K562 (cell line): Measurements from ENCODE around the gene MSANTD4. TPM values are rescaled to one million over a fixed set of nuclear protein-coding genes. Genes with fewer than 3 reads are reported as not detected.

ENCODE experiments used
- ATAC-seq: fragments of 200-7000 bp; cut with Tn5 transposase; 3 replicates; pipeline ENCODE4 v1.9.1; 2020; ENCODE audit warnings: moderate library complexity
- BruUV-seq: library from RNA; stranded (reverse); fragments of 400-500 nt; replicated peaks from 2 replicates; lab custom pipeline; 2021; lab: Mats Ljungman, UMichigan
- CTCF ChIA-PET: fragments of 300-600 bp; formaldehyde crosslinking; extraction: SDS; loops from one replicate; lab custom pipeline; 2021; ENCODE audit warnings: low intra/inter-chr PET ratio; lab: Yijun Ruan, JAX
- POLR2A ChIA-PET: fragments of 300-600, 350-650 bp; sonication (Branson Sonifier 250); formaldehyde crosslinking; extraction: SDS; loops from one replicate; lab custom pipeline; 2021; ENCODE audit warnings: antibody characterized with exemption, inconsistent platforms; lab: Yijun Ruan, JAX
- DNase-seq, 4 experiments: peaks; one replicate each; pipeline versions ENCODE4 v3.0.0 to v3.0.0-alpha.2; 2011 to 2018; ENCODE audit warnings: low spot score in 3 of 4, mixed read lengths in 3 of 4; ENCODE audit errors: extremely low read depth in 1 of 4
- FAIRE-seq: peaks from 2 replicates; lab custom pipeline; 2011; peaks lifted over from hg19 to GRCh38; lab: Jason Lieb, UNC
- H2AFZ ChIP-seq: 2 replicates; pipeline ENCODE4 v1.6.0; 2011; ENCODE audit warnings: low read depth, low read length, control low read depth, inconsistent platforms
- H3K27ac ChIP-seq: fragments of 200-600 bp; 3 replicates; pipeline ENCODE4 v1.8.0; 2011; ENCODE audit warnings: low read depth, mild to moderate bottlenecking, control low read depth, inconsistent platforms, low read length, moderate library complexity, mixed read lengths; ENCODE audit errors: extremely low read depth
- H3K27me3 ChIP-seq, 2 experiments: fragments of 300-600 bp in 1 of 2; 2 replicates in 1 of 2; 3 replicates in 1 of 2; pipeline versions ENCODE4 v1.6.0 to v1.8.0; 2011; ENCODE audit warnings: inconsistent platforms in 2 of 2, low read length in 2 of 2, mild to moderate bottlenecking in 1 of 2, mixed read lengths in 1 of 2, moderate library complexity in 1 of 2; ENCODE audit not compliant: control insufficient read depth in 2 of 2, insufficient read depth in 2 of 2
- H3K36me3 ChIP-seq: fragments of 300-600 bp; 3 replicates; pipeline ENCODE4 v1.8.0; 2011; ENCODE audit warnings: mild to moderate bottlenecking, low read length, inconsistent platforms; ENCODE audit not compliant: control insufficient read depth, insufficient read depth
- H3K4me1 ChIP-seq, 2 experiments: fragments of 200-600 bp in 1 of 2; replicated peaks in 1 of 2; 2 replicates in 1 of 2; 3 replicates in 1 of 2; pipeline versions ENCODE4 v1.5.1 to v1.8.0; 2011; ENCODE audit warnings: inconsistent platforms in 2 of 2, low read length in 2 of 2, mild to moderate bottlenecking in 1 of 2, mixed read lengths in 1 of 2, moderate library complexity in 1 of 2; ENCODE audit not compliant: control insufficient read depth in 2 of 2, insufficient read depth in 2 of 2
- H3K4me2 ChIP-seq: 2 replicates; pipeline ENCODE4 v1.6.1; 2011; ENCODE audit warnings: low read length, control low read depth, inconsistent platforms, mixed read lengths; ENCODE audit not compliant: insufficient read depth
- H3K4me3 ChIP-seq: fragments of 200-600 bp; sonication (generic), shearing (Covaris generic); 2 replicates; pipeline ENCODE4 v1.5.1; 2016; ENCODE audit warnings: control low read depth, inconsistent platforms
- H3K79me2 ChIP-seq: fragments of 200-600 bp; 3 replicates; pipeline ENCODE4 v1.8.0; 2011; ENCODE audit warnings: low read length, inconsistent platforms; ENCODE audit not compliant: control insufficient read depth, insufficient read depth
- H3K9ac ChIP-seq, 2 experiments: 2 replicates each; pipeline versions ENCODE4 v1.6.0 to v1.6.1; 2011; ENCODE audit warnings: low read depth in 2 of 2, low read length in 2 of 2, control low read depth in 1 of 2, inconsistent platforms in 1 of 2, mild to moderate bottlenecking in 1 of 2, mixed read lengths in 1 of 2; ENCODE audit not compliant: insufficient read depth in 1 of 2
- H3K9me1 ChIP-seq: one replicate; pipeline ENCODE4 v1.6.0; 2011; ENCODE audit warnings: inconsistent platforms, mild to moderate bottlenecking, low read length, moderate library complexity; ENCODE audit not compliant: control insufficient read depth, insufficient read depth
- H3K9me3 ChIP-seq: replicated peaks from 2 replicates; pipeline ENCODE4 v1.5.1; 2011; ENCODE audit warnings: low read depth, low read length, inconsistent platforms; ENCODE audit not compliant: control insufficient read depth, insufficient read depth
- H4K20me1 ChIP-seq: replicated peaks from 2 replicates; pipeline ENCODE4 v1.6.1; 2011; ENCODE audit warnings: low read length, inconsistent platforms, mixed read lengths; ENCODE audit not compliant: control insufficient read depth, insufficient read depth
- CTBP1 ChIP-seq: fragments of 450-650 bp; IDR thresholded peaks from 2 replicates; pipeline ENCODE4 v1.6.1; 2016; ENCODE audit warnings: borderline replicate concordance
- NFIX ChIP-seq: fragments of 250-450 bp; sonication (Bioruptor Pico); IDR thresholded peaks from 2 replicates; pipeline ENCODE4 v1.4.0; 2020; ENCODE audit warnings: low read depth, mild to moderate bottlenecking, moderate library complexity
- ZNF217 ChIP-seq: sonication (generic); formaldehyde crosslinking; IDR thresholded peaks from 2 replicates; pipeline ENCODE4 v1.8.0; 2022; ENCODE audit warnings: mild to moderate bottlenecking, missing genetic modification reagents
- ZNF263 ChIP-seq: sonication (generic); formaldehyde crosslinking; IDR thresholded peaks from 2 replicates; pipeline ENCODE4 v1.8.0; 2022; ENCODE audit warnings: mild to moderate bottlenecking, missing genetic modification reagents, borderline replicate concordance
- ZNF444 ChIP-seq: fragments of 250-450 bp; sonication (Bioruptor Pico); IDR thresholded peaks from 2 replicates; pipeline ENCODE4 v1.4.0; 2020; ENCODE audit warnings: mild to moderate bottlenecking, moderate library complexity
- in situ Hi-C: fragments of 300-500 bp; cut with MboI; formaldehyde crosslinking; loops from 4 replicates; pipeline ENCODE4 v1.15.0; 2018; ENCODE audit warnings: inconsistent platforms, mixed read lengths
- intact Hi-C: fragments of 100-400 bp; cut with micrococcal nuclease; formaldehyde crosslinking; loops from 2 replicates; pipeline ENCODE4 v1.14.2; 2022
- polyA plus RNA-seq, 8 experiments: library from polyadenylated mRNA; depleted of rRNA in 4 of 8; stranded (reverse) in 5 of 8; unstranded in 3 of 8; fragments of >200 nt; fragmentation: Nextera tagmentation in 2 of 8; fragmentation: Illumina TruSeq in 1 of 8; extraction: Ambion mirVana in 2 of 8; extraction: Trizol in 1 of 8; gene quantifications; 2 replicates each; pipeline versions ENCODE4 v1.2.1 to v1.2.3, GENCODE V29; 2011 to 2014; ENCODE audit warnings: inconsistent platforms in 1 of 8, missing spikeins in 1 of 8
- total RNA-seq, 7 experiments: library from RNA; depleted of rRNA in 6 of 7; stranded (reverse); fragments of >200 nt in 6 of 7; fragmentation: Illumina TruSeq in 2 of 7; extraction: Trizol in 2 of 7; gene quantifications; 2 replicates each; pipeline versions ENCODE4 v1.2.1 to v1.2.3, GENCODE V29; 2011 to 2021; ENCODE audit warnings: low replicate concordance in 1 of 7
- TF ChIP-seq, protein P1 (sequence below): fragments of 450-650 bp; formaldehyde crosslinking; IDR thresholded peaks from 2 replicates; pipeline ENCODE4 v1.4.0; 2020; ENCODE audit warnings: mild to moderate bottlenecking, moderate library complexity
- TF ChIP-seq, protein P2 (sequence below): fragments of 450-650 bp; IDR thresholded peaks from 2 replicates; pipeline ENCODE4 v1.6.1; 2017; ENCODE audit warnings: antibody characterized with exemption
- TF ChIP-seq, protein P3 (sequence below): sonication (generic); formaldehyde crosslinking; IDR thresholded peaks from 2 replicates; pipeline ENCODE4 v1.8.1; 2023; ENCODE audit warnings: missing genetic modification reagents, mild to moderate bottlenecking, borderline replicate concordance

MSANTD4 gene
- total and polyA plus RNA-seq, 9 of the 15 experiments (the other 6 are each of a cell fraction or from before 2014, with no cell fraction given): 5.0 to 16.4 (median 10.2) TPM

DNA sequence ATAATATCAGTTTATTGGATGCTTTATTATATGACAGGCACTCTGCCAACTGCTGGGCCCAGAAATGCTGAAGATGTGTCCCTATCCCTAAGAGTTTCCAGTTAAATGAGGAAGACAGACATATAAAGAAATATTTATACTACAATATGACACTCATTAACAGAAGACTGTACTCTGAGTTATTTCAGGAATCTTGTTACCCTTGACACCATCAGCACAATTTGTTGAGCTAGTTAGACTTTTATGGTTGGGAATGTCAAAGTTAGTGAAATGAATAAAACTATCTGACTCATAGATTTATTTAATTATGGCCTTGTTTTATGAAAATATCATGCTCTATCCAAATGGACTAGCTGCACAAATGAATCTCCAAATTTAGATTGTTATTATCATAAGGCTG, 25.6 kb upstream of the MSANTD4 start:
- in situ Hi-C loops: no loop called here
- Histone ChIP-seq H3K9me3 (no peaks in the 10 kb centered on the region), H4K20me1 (no peaks in the 10 kb centered on the region), H3K9me1 (no peaks in the 10 kb centered on the region), H3K4me3 (no peak overlapping the region), H3K79me2 (no peaks in the 10 kb centered on the region), H3K9ac (no peak overlapping the region), H3K27me3 (no peaks in the 10 kb centered on the region), H3K4me2 (no peak overlapping the region), H3K27ac (no peak overlapping the region), H3K4me1 (no peaks in the 10 kb centered on the region), H2AFZ (no peak overlapping the region), H3K36me3 (no peaks in the 10 kb centered on the region)
- FAIRE-seq: no peak
- POLR2A ChIA-PET: no interaction called here
- intact Hi-C loops: no loop called here
- no peak for ATAC-seq
- no peak for DNase-seq
- no peak for TF ChIP-seq ZNF217 (CRISPR knock-in tag)
- TF ChIP-seq, protein P1, sequence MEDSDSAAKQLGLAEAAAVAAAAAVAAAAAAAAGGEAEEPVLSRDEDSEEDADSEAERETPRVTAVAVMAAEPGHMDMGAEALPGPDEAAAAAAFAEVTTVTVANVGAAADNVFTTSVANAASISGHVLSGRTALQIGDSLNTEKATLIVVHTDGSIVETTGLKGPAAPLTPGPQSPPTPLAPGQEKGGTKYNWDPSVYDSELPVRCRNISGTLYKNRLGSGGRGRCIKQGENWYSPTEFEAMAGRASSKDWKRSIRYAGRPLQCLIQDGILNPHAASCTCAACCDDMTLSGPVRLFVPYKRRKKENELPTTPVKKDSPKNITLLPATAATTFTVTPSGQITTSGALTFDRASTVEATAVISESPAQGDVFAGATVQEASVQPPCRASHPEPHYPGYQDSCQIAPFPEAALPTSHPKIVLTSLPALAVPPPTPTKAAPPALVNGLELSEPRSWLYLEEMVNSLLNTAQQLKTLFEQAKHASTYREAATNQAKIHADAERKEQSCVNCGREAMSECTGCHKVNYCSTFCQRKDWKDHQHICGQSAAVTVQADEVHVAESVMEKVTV (CRISPR knock-in tag): no peak
- CTCF ChIA-PET: no interaction called here
- no TSS peak for BruUV-seq

DNA sequence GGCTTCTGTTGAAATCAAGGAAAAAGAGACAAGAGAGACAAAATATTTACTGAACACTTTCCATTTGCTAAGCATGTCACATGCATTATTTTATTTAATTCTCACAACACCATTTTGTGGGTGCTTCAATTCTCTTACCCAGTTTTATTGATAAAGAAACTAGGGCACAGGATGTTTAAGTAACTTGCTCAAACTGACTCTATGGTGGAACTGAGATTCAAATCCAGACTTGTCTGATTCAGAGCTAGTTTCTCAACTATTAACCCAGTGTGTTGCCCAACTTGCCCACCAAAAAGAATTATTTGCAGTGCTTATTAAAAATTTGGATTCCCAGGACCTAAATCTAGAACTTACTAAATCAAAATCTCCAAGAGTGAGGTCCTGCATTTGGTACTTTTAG, 21.5 kb upstream of the MSANTD4 start:
- TF ChIP-seq, protein P2, sequence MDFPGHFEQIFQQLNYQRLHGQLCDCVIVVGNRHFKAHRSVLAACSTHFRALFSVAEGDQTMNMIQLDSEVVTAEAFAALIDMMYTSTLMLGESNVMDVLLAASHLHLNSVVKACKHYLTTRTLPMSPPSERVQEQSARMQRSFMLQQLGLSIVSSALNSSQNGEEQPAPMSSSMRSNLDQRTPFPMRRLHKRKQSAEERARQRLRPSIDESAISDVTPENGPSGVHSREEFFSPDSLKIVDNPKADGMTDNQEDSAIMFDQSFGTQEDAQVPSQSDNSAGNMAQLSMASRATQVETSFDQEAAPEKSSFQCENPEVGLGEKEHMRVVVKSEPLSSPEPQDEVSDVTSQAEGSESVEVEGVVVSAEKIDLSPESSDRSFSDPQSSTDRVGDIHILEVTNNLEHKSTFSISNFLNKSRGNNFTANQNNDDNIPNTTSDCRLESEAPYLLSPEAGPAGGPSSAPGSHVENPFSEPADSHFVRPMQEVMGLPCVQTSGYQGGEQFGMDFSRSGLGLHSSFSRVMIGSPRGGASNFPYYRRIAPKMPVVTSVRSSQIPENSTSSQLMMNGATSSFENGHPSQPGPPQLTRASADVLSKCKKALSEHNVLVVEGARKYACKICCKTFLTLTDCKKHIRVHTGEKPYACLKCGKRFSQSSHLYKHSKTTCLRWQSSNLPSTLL: no peak
- TF ChIP-seq ZNF444 (no peak), ZNF263 (CRISPR knock-in tag) (no peak), CTBP1 (no peak), NFIX (CRISPR knock-in tag) (no peak)
- TF ChIP-seq, protein P3, sequence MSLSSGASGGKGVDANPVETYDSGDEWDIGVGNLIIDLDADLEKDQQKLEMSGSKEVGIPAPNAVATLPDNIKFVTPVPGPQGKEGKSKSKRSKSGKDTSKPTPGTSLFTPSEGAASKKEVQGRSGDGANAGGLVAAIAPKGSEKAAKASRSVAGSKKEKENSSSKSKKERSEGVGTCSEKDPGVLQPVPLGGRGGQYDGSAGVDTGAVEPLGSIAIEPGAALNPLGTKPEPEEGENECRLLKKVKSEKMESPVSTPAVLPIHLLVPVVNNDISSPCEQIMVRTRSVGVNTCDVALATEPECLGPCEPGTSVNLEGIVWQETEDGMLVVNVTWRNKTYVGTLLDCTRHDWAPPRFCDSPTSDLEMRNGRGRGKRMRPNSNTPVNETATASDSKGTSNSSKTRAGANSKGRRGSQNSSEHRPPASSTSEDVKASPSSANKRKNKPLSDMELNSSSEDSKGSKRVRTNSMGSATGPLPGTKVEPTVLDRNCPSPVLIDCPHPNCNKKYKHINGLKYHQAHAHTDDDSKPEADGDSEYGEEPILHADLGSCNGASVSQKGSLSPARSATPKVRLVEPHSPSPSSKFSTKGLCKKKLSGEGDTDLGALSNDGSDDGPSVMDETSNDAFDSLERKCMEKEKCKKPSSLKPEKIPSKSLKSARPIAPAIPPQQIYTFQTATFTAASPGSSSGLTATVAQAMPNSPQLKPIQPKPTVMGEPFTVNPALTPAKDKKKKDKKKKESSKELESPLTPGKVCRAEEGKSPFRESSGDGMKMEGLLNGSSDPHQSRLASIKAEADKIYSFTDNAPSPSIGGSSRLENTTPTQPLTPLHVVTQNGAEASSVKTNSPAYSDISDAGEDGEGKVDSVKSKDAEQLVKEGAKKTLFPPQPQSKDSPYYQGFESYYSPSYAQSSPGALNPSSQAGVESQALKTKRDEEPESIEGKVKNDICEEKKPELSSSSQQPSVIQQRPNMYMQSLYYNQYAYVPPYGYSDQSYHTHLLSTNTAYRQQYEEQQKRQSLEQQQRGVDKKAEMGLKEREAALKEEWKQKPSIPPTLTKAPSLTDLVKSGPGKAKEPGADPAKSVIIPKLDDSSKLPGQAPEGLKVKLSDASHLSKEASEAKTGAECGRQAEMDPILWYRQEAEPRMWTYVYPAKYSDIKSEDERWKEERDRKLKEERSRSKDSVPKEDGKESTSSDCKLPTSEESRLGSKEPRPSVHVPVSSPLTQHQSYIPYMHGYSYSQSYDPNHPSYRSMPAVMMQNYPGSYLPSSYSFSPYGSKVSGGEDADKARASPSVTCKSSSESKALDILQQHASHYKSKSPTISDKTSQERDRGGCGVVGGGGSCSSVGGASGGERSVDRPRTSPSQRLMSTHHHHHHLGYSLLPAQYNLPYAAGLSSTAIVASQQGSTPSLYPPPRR: no peak
- TF ChIP-seq, all 486 proteins: peak for 0
- CTCF ChIA-PET: no interaction called here
- no peak overlapping the region for H3K9ac ChIP-seq
- H3K36me3 ChIP-seq: no peaks in the 10 kb centered on the region
- H3K4me3 ChIP-seq: no peak overlapping the region
- BruUV-seq: no TSS peak
- H3K27me3 ChIP-seq: no peaks in the 10 kb centered on the region
- H3K9me1 ChIP-seq: no peaks in the 10 kb centered on the region
- H3K9me3 ChIP-seq: no peaks in the 10 kb centered on the region
- H3K4me2 ChIP-seq: no peak overlapping the region
- in situ Hi-C loops: no loop called here
- POLR2A ChIA-PET: no interaction called here
- DNase-seq: no peak
- H2AFZ ChIP-seq: no peak overlapping the region
- H3K4me1 ChIP-seq: no peaks in the 10 kb centered on the region
- H3K79me2 ChIP-seq: no peaks in the 10 kb centered on the region
- no peaks in the 10 kb centered on the region for H4K20me1 ChIP-seq
- FAIRE-seq: no peak
- no peak for ATAC-seq
- H3K27ac ChIP-seq: no peak overlapping the region
- intact Hi-C loops: no loop called here
